NCI-H82 treated with DMSO at 0.1 percent for 48 hours (cell line): Measurements from ENCODE around the gene CHCHD6.
A peak's percentile ranks its signal among the peaks of the same experiment; 100 is the strongest.

Experiments used
- DNase-seq: peaks from one replicate; lab custom pipeline; 2025; ENCODE audit not compliant: unreplicated experiment; lab: John Stamatoyannopoulos, UW

The CHCHD6 gene

DNA sequence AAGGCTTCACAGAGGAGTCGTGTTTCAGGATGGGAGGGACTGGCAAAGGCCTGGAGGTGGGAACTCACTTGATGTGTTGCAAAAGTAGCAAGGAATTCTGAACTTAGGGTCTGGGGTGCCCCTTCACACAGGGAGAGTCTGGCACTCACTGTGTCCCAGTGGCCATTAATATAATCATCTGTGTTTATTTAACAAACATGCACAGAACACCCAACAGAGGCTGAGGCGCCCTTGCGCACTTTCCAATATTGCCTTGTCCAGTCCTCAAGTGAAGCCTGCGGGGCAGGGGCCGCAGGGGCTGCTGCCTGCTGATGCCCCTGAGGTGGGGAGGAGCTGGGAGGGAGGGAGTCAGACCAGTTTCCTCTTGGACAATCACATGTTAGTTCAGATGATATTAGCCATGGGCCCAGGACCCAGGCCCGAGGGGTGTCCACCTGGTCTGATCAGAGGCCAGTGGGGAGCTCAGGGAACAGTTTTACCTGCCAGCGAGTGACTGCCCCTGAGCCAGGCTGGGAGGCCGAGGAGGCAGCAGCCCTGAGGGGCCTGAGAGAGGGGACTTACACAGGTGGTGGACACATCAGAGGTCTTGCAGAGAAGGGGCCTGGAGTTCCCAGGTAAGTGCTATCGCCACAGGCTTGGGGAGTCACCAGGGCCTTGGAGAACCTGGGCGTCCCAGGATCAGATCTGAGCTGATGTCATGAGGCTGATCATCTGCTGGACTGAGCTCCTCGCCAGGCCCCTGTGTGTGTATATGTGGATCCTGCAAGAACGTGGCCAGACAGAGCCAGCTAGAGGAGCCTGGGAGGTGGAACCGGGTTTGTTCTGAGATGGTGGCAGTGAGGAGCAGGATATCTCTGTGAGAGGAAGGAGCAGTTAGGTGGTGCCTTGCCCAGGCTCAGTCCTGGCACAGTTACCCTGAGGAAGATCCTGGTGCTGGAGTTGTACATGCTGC is 35.3 kb upstream of the CHCHD6 start:
- DNase-seq, result no peak

DNA sequence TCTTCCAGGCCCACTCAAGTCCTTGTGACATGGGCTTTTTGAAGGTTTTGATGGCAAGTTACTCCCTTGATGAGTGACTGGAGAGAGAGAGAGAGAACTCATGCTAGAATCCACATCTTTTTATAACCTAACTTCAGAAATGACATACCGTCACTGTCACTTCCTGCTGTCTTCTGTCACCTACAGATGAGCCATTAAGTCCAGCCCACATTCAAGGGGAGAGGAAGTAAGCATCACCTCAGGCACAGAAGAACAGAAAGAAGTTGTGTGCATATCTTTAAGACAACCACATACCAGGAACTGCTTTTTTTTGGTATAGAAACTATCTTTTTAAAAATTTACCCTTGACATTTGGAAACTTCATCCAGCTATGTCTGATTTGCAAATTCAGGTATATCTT is 32.5 kb upstream of the CHCHD6 start:
- no peak for DNase-seq

DNA sequence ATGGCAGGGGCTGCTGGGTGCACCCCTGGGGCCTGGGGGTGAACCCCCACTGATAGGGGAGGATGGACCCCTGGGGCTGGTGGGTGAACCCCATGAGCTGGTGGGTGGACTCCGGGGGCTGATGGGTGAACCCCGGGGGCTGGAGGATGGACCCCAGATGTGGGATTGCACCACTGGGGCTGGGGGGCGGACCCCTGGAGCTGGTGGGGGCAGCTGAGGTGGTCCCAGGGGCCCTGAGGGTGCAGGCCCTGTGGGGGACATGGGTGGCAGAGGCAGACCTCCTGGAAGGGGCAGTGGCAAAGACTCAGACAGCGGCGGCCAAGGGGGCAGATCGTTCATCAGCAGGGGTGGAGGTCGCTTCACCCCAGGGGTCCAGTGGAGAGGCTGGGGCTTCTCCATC is 31.7 kb upstream of the CHCHD6 start:
- DNase-seq, result no peak

DNA sequence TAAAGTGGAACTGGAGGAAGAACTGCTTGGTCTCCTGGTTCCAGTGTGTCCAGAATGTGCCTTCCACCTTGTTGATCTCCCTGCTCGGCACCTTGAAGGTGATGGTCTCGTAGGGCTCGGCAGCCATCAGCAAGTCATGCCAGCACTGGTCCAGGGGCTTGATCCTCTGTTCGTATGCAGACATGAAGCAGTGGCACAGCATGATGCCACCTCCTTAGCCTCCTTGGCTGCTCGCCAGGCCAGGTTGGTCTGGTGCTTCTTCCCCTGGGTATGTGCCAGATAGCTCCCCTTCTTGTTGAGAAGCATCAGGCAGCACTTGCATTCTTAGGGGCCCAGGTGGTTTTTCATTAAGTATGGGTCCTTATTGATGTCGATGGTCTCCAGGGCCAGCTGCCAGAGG is 31.3 kb upstream of the CHCHD6 start:
- DNase-seq, result no peak

DNA sequence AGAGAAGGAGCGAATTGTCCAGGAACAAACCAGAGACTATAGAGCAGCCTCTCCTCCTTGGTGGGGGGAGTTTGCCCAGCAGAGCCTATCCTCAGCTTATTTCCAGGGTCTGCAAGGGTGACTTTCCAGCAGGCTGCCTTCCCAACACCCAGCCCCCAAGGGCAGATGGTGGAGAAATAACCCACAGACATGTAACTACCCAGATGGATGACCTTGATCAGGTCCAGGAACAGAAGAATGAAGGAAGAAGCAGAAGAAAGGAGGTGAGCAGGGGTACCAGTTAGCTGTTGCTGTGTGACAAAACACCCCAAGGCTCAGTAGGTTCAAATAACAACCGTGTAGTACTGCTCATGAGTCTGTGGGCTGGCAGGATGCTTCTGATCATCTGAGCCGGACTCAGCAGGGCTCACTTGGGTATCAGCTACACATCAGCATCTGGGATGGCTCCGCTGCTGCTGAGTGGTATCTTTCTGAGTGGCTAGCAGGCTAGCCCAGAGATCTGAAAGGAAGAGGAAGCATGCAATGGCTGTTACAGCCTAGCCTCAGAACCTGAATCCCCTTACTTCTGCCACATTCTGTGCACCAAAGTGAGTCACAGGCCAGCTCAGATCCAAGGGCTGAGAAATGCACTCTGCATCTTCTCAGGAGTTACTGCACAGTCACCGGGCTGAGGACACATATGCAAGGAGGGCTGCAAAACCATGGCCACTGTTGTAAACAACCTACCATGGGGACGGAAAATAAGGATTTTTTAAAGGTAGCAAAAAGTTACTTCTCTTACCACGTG is 26.9 kb upstream of the CHCHD6 start:
- no peak for DNase-seq

DNA sequence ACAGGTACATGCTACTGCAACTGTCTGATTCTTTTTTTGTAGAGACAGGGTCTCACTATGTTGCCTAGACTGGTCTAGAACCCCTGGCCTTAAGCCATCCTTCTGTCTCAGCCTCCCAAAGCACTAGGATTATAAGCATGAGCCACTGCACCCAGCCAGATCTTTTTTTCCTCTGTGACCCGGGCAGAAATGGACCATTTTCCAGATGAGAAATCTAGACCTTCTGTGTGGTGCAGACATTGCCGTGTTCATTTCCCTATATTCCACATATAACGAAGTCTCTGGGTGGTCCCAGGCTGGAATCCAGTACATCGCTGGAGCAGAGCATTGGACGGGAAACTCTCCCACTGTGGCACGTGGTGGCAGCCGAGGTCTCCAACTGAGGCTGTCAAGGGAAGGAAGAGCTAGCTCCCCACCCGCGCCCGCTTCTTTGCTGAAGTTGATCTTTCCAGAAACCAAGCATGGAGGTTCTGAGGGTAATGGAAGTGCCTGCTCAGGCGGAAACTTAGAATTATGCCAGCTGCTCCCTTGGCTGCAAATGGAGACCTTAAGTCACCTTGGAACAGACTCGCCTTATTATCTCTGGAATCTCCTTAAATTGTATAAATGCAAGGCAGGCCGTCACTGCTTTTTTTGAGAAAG is 26.1 kb upstream of the CHCHD6 start:
- DNase-seq, result no peak

DNA sequence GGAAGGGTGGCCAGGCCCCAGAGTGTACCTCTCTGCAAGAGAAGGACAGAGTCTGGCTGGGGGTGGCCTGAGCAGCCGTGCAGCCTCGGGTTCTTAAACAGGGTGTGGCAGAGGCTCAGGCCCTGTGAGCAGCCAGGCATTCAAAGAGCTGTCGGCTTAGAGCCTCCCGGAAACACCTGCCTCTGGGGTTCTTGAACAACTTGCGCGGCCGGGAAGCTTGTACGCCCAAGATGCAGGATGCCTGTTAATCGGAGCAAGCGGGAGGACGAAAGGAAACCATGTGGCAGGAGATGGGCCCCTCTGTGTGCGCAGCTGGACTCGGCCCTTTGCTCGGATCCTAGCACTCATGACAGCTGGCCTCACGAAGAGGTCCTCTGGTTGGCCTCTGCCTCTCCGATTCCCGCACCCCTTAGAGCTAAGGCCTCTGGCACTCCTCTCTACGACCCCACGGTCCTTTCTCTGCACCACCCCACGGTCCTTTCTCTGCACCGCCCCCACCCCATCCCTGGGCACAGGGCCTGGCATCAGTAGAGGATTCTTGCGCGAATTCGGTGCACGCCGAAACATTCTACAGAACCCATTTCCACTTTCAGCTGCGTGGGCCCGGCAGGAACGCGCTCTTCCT is 25.2 kb upstream of the CHCHD6 start:
- DNase-seq, result no peak

DNA sequence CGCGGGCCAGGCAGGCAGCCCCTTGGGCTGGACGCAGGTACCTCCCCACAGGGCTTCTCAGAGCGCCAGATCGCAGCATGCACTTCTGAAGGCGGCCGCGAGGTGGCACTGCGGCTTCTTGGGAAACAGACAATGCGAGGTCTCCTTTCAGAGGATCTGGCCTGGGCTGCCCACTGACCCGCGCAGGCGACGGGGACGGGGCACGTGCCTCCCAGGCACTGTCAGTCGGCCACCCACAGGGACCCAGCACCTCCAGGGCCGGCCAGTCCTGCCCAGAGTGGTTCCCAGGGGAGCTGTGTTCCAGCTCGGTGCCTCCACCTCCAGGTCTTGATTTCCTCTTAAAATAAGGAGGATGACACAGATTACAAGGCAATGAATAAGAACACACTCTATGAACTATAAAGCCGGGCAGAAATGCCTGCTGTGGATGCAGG is 24.7 kb upstream of the CHCHD6 start:
- peak; percentile 52 for DNase-seq

DNA sequence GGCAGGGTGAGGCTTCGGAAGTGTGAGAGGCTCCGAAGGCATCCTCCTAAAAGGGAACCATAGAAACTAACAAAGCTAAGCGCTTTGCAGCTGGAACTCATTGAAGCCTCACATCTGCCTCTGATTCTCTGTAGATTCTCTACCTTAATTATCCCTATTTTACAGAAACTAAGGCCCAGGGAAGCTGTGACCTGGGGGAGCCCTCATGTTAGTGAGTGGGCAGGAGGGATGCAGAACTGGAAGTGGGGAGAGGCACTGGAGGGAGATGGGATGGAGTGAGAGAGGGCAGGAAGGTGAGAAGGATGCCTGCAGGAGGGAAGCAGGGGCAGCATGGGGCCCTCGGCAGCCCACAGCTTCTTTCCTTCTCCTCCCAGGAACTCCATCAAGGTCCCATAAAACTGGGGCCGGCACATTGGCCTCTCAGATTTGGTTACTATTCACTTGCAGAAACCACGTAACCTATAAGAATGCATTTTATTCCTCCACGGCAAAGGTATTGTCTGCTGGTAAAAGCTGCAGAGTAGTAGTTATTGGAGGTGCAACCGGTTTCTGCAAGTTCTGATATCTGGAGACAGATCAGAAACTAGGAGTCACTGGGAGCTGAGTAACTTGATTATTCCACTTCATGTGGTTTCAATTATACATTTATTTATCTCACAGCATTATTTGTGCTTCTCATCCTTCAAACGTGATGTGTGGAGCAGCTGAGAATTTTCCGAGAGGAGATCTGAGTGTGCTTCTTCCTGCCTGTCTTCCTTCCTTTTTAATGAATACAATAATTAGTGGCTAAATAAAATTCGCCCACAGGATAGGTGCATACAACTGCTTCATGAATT is 24.0 kb upstream of the CHCHD6 start:
- no peak for DNase-seq

DNA sequence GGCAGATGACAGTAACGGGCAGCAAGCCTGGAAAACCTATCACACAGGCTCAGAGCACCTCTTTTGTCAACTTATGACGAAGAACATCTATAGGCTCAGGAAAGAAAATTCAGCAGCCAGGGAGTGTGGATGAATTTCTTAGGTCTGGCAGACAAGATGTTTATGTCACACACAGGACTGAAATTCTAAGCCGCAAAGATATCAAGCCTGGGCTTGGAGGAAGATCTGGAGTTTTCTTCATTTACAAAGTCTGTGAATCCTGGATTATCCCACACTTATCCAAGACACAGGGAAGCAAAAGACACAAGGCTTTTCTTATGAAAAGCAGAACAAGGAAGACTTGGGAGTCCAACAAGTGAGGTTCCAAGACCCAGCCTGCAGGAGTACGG is 23.4 kb upstream of the CHCHD6 start:
- DNase-seq, result no peak

DNA sequence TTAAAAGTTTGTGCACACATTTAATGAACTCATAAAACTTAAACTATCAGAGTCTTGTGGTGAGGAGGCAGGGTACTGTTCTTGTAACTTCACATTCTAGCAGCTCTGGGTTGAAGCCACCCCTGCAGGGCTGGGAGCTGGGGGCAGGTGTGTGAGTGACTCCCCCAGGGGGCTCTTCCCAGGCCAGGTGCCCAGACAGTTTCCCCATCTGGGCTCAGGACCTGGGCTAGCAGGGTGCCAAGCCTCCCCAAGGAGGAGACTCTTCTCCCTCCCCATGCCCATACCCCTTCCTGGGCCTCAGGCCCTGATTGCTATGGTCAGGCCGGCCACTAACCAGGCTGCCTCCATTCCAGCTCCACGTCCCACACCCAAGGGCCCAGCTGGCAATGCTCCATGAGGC is 22.0 kb upstream of the CHCHD6 start:
- no peak for DNase-seq

DNA sequence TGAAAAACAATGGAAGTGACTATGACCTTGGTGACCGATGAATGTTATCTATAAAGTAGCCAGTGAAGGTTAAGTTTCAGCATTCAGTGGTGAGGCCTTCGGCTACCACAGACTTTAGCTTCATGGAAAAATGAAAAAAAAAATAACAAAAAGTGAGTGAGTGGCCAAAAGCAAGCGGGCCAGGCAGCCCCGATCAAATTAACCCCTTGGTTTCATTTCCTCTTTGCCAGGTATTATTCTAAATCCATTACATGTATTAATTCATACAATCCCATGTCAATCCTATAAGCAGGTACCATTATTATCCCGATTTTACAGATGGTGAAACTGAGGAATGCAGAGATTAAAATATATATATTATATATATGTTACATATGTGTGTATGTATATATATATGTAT is 21.0 kb upstream of the CHCHD6 start:
- no peak for DNase-seq

DNA sequence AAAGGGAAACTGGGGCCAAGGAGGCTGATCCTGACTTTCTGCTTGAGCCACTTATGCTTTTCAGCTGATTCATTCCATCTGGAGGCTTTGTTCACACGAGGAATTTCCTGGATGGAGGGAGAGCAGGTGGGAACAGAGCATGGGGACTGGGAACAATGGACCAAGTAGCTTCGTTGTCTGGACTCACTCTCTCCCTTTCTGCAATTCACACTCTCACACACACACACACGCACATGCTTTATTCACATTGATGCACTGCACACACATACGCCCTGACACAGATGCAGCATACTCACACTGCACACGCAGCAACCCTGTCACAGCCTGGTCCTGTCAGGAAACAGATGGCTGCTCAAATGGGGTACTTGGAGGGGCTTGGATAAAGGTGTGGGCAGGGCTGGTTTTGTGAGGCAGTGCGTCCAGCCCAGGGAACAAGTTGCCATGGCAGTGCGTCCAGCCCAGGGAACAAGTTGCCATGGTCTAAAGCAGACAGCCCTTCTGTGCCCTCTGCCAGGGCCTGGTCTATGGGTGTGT is 19.8 kb upstream of the CHCHD6 start:
- peak; percentile 41 for DNase-seq

DNA sequence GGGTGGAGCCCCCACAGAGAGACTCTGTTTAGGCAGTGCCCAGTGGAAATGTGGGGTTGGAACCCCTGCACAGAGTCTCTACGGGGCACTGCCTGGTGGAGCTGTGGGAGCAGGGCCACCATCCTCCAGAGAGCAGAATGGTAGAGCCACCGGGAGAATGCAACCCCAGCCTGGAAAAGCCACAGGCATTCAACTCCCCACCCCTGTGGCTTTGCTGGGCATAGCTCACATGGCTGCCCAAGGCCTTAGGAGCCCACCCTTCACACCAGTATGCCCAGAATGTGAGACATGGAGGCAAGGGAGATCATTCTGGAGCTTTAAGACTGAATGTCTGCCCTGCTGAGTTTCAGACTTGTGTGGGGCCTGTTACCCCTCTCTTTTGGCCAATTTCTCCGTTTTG is 19.0 kb upstream of the CHCHD6 start:
- DNase-seq, result no peak

DNA sequence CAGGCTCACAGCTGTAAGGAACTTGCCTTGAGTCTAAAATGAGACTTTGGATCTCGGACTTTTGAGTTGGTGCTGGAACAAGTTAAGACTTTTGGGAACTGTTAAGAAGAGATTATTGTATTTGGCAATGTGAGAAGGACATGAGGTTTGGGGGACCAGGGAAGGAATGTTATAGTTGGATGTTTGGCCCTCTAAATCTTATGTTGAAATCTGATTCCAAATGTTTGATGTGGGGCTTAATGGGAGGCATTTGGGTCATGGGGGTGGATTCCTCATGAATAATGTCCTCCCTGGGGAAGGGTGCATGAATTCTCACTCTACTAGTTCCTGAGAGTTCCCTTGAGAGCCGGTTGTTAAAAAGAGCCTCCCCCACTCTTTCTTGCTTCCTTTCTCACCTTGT is 18.5 kb upstream of the CHCHD6 start:
- no peak for DNase-seq

DNA sequence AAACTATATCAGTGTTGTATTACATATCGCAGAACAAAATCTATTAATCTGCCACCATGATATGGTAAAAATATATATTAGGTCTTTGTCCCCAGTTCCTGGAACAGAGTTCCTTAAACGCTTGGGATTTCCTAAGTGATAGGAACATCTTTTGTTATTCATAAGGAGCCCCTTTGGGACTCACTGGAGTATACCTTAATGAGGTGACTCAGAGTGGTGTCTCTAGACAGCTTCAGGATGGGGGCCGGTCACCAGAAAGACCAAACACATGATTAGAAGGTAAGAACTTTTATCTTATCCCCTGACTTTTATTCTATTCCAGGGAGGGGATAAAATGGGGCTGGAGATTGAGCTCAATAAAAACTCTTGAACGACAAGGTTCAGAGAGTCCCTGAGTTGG is 12.3 kb upstream of the CHCHD6 start:
- DNase-seq, result no peak

DNA sequence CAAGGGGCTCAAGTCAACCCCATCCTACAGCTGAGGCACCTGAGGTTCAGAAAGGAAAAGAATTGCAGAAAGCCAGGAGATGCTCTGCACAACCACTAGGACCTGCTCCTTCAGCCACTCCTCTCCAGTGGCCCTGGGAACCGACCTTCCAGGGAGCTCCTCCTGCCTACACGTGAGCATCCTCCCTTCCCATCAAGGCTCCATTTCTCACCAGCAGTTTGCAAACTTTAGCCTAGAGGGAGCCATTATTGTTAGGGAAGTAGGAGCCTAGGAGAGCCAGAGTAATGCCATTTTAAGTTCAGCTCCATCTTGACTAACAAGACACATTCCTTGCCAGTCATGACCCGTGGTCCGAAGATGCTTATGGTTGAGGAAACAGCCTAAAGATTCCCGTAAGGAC is 11.2 kb upstream of the CHCHD6 start:
- no peak for DNase-seq

DNA sequence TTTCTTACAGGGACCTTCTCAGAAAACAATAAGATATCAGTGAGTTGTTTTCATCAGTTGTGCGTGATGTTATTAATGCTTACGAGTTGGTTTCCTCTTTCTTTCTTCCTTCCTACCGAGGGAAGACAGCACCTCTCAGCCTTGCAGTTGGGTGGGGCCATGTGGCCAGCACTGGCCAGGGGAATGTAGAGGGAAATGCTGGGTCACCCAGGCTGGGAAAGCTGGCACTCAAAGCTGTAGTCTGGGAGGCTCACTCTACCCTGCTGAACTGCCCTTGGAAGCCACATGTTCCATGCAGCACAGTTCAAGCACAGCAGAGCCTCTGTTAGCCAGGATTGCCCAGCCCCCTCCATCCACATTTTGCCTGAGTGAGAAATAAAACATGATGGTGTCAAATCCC is 10.1 kb upstream of the CHCHD6 start:
- DNase-seq, result no peak

DNA sequence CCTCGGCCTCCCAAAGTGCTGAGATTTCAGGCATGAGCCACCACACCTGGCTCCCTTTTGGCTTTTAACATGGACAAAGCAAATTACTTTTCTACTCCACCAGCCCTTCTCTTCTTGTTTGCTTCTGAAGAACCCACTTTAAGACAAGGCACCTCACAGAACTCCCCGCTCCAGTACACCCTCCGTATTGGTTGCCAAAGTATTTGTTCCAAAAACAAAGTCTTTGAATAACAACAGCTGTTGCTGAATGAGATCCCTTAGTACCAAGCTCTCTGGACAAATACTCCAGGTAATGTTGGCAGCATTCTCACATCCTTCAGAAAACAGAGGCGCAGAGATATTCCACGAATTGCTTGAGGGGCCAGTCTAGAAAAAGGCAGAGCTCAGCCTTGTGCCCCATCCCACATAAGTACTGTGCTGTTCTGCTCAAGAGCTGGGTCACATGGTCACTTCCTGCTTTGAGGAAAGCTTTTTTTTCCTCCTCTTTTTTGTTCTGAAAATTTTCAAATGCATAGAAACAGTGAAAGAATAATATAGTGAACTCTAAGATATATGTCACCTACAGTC is 7.3 kb upstream of the CHCHD6 start:
- DNase-seq, result no peak

DNA sequence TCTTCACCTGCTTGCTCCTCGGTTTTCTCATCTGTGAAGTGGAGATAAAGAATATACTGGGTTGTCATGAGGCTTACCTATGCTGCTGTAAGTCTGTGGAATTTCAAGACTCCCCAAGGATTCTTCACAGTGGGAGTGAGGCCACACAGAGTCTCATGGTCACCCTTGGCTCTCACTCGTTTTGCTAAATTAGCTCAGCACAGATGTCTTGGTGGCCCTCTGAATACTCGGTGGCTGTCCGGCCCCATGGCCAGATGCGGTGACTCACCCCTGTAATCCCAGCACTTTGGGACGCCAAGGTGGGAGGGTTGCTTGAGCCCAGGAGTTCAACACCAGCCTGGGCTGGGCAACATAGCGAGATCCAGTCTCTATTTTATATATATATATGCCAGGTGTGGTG is 5.0 kb upstream of the CHCHD6 start:
- DNase-seq, result no peak
